ENCODE results near the gene NUP54. TPM values are rescaled to one million over a fixed set of nuclear protein-coding genes. Genes with fewer than 3 reads are reported as not detected.

The NUP54 gene
- total and polyA plus RNA-seq, 2 of the 8 experiments (the other 6 are each of a cell fraction or from before 2014, with no cell fraction given), result 51.4 to 103 TPM

Other genes starting within 250 kb of the NUP54 start
- not detected in 2 replicates for gene PPEF2, start 245.9 kb downstream of the NUP54 start, total RNA-seq (2021; fragmentation: NEBNext Ultra II Directional; extraction: Animal tissue kit (Norgen Biotek cat#: 25700))
- 0.03 TPM in 1 of 2 replicates, not detected in the other for gene PPEF2, start 245.9 kb downstream of the NUP54 start, polyA plus RNA-seq (2011; rRNA removed)
- 9.4 and 13.0 TPM in 2 replicates for gene NAAA, start 207.4 kb downstream of the NUP54 start, total RNA-seq (2021; fragmentation: NEBNext Ultra II Directional; extraction: Animal tissue kit (Norgen Biotek cat#: 25700))
- 12.5 and 15.0 TPM in 2 replicates for gene NAAA, start 207.4 kb downstream of the NUP54 start, polyA plus RNA-seq (2011; rRNA removed)
- gene SDAD1, start 157.5 kb downstream of the NUP54 start, total RNA-seq (2021; fragmentation: NEBNext Ultra II Directional; extraction: Animal tissue kit (Norgen Biotek cat#: 25700)), result 71.3 and 75.1 TPM in 2 replicates
- gene SDAD1, start 157.5 kb downstream of the NUP54 start, polyA plus RNA-seq (2011; rRNA removed), result 9.3 and 14.6 TPM in 2 replicates
- not detected in 2 replicates for gene CXCL9, start 140.9 kb downstream of the NUP54 start, total RNA-seq (2021; fragmentation: NEBNext Ultra II Directional; extraction: Animal tissue kit (Norgen Biotek cat#: 25700))
- gene CXCL9, start 140.9 kb downstream of the NUP54 start, polyA plus RNA-seq (2011; rRNA removed), result not detected in 2 replicates
- gene CXCL10, start 124.9 kb downstream of the NUP54 start, total RNA-seq (2021; fragmentation: NEBNext Ultra II Directional; extraction: Animal tissue kit (Norgen Biotek cat#: 25700)), result not detected in 2 replicates
- not detected in 2 replicates for gene CXCL10, start 124.9 kb downstream of the NUP54 start, polyA plus RNA-seq (2011; rRNA removed)
- 0.33 TPM in 1 of 2 replicates, not detected in the other for gene CXCL11, start 112.3 kb downstream of the NUP54 start, total RNA-seq (2021; fragmentation: NEBNext Ultra II Directional; extraction: Animal tissue kit (Norgen Biotek cat#: 25700))
- 0.16 and 0.18 TPM in 2 replicates for gene CXCL11, start 112.3 kb downstream of the NUP54 start, polyA plus RNA-seq (2011; rRNA removed)
- 0.63 and 2.0 TPM in 2 replicates for gene ART3, start 73.7 kb downstream of the NUP54 start, total RNA-seq (2021; fragmentation: NEBNext Ultra II Directional; extraction: Animal tissue kit (Norgen Biotek cat#: 25700))
- gene ART3, start 73.7 kb downstream of the NUP54 start, polyA plus RNA-seq (2011; rRNA removed), result 0.13 and 0.21 TPM in 2 replicates
- 35.7 and 40.2 TPM in 2 replicates for gene SCARB2, start 65.4 kb upstream of the NUP54 start, total RNA-seq (2021; fragmentation: NEBNext Ultra II Directional; extraction: Animal tissue kit (Norgen Biotek cat#: 25700))
- gene SCARB2, start 65.4 kb upstream of the NUP54 start, polyA plus RNA-seq (2011; rRNA removed), result 13.8 and 18.5 TPM in 2 replicates
- 1.3 and 1.7 TPM in 2 replicates for gene FAM47E, start 103.3 kb upstream of the NUP54 start, total RNA-seq (2021; fragmentation: NEBNext Ultra II Directional; extraction: Animal tissue kit (Norgen Biotek cat#: 25700))
- 1.2 and 1.4 TPM in 2 replicates for gene FAM47E, start 103.3 kb upstream of the NUP54 start, polyA plus RNA-seq (2011; rRNA removed)
- gene STBD1, start 158.3 kb upstream of the NUP54 start, total RNA-seq (2021; fragmentation: NEBNext Ultra II Directional; extraction: Animal tissue kit (Norgen Biotek cat#: 25700)), result 1.4 and 1.7 TPM in 2 replicates
- 0.45 and 0.47 TPM in 2 replicates for gene STBD1, start 158.3 kb upstream of the NUP54 start, polyA plus RNA-seq (2011; rRNA removed)

Data from H1 (cell line).